Ascending aorta (tissue), 2 donors: ENCODE data around the gene PCBP2. TPM values are rescaled to one million over a fixed set of nuclear protein-coding genes. Genes with fewer than 3 reads are reported as not detected.
A peak's percentile ranks its signal among the peaks of the same experiment; 100 is the strongest.
"Not testable (repeated sequence)": the region's sequence is repeated elsewhere in the genome, so short reads cannot be mapped to it uniquely, and the experiment has no call there.

Experiments
- DNase-seq, 2 donors: peaks; one replicate each; pipeline ENCODE4 v3.0.0-alpha.2; 2019; ENCODE audit warnings: low spot score in 2 of 2
- H3K27ac ChIP-seq, 2 donors: fragments of 200-600 bp; sonication (generic); one replicate each; pipeline ENCODE4 v1.5.1; 2016 to 2017; ENCODE audit warnings: mild to moderate bottlenecking in 1 of 2
- H3K27me3 ChIP-seq: fragments of 200-600 bp; sonication (generic); one replicate; pipeline ENCODE4 v1.5.1; 2017
- H3K36me3 ChIP-seq, 2 donors: fragments of 200-600 bp; sonication (generic); one replicate each; pipeline ENCODE4 v1.5.1; 2016
- H3K4me1 ChIP-seq, 2 donors: fragments of 200-600 bp; sonication (generic); one replicate each; pipeline ENCODE4 v1.5.1; 2016 to 2017; ENCODE audit warnings: mild to moderate bottlenecking in 1 of 2
- H3K4me3 ChIP-seq, 2 donors: fragments of 200-600 bp; sonication (generic); one replicate each; pipeline ENCODE4 v1.5.1; 2016 to 2017; ENCODE audit warnings: mild to moderate bottlenecking in 1 of 2
- H3K9me3 ChIP-seq, 2 donors: fragments of 200-600 bp; sonication (generic); one replicate each; pipeline ENCODE4 v1.5.1; 2016
- CTCF ChIP-seq, 3 experiments: fragments of 200-600 bp in 2 of 3; fragments of 450-650 bp in 1 of 3; sonication (generic) in 2 of 3; IDR thresholded peaks; one replicate each; pipeline ENCODE4 v1.5.1; 2016 to 2019; ENCODE audit warnings: antibody characterized with exemption in 3 of 3, mild to moderate bottlenecking in 1 of 3, moderate library complexity in 1 of 3
- intact Hi-C: fragments of 100-400 bp; cut with DNase I; formaldehyde crosslinking; loops from one replicate; pipeline ENCODE4 v1.15.1; 2023
- total RNA-seq: library from RNA; depleted of rRNA; stranded (reverse); fragments of >200 nt; gene quantifications from one replicate; pipeline ENCODE4 v1.1.0, GENCODE V29; 2016

The PCBP2 gene
- total RNA-seq, 1 donor from 2014 or later, result 354 TPM

GRCh38 chr12:53418221-53418620 is 33.7 kb upstream of the PCBP2 start:
- no peak overlapping the region for H3K4me3 ChIP-seq
- DNase-seq, result no peak
- intact Hi-C loops, result no loop called here
- H3K36me3 ChIP-seq, result peaks cover 0 to 3% of the 10 kb centered on the region in 2 donors
- no peaks in the 10 kb centered on the region for H3K27me3 ChIP-seq
- no peaks in the 10 kb centered on the region for H3K9me3 ChIP-seq
- no peak overlapping the region for H3K27ac ChIP-seq
- peaks cover 0 to 9% of the 10 kb centered on the region in 2 donors for H3K4me1 ChIP-seq
- TF ChIP-seq CTCF (IDR thresholded peaks at IDR 0.05), result no peak

- no peak for TF ChIP-seq CTCF (IDR thresholded peaks at IDR 0.05)
- intact Hi-C loops, result loop anchor here (2.0 kb wide), 1 partner anchor 29 kb away; no protein-coding TSS in a partner anchor
Observed at GRCh38 chr12:53419756-53420155, 32.1 kb upstream of the PCBP2 start.

GRCh38 chr12:53422247-53422646 is 29.7 kb upstream of the PCBP2 start:
- DNase-seq, H3K27me3 ChIP-seq, intact Hi-C loops, H3K4me1 ChIP-seq, H3K27ac ChIP-seq, H3K9me3 ChIP-seq, H3K4me3 ChIP-seq, H3K36me3 ChIP-seq: not testable (repeated sequence)

More at GRCh38 chr12:53419756-53420155, 32.1 kb upstream of the PCBP2 start:
- H3K27me3 ChIP-seq, result no peaks in the 10 kb centered on the region
- H3K9me3 ChIP-seq, result no peaks in the 10 kb centered on the region
- H3K27ac ChIP-seq, result no peak overlapping the region
- H3K36me3 ChIP-seq, result peaks cover 0 to 3% of the 10 kb centered on the region in 2 donors
- no peak overlapping the region for H3K4me3 ChIP-seq
- peaks cover 0 to 9% of the 10 kb centered on the region in 2 donors for H3K4me1 ChIP-seq
- DNase-seq, result no peak

GRCh38 chr12:53423597-53423996 is 28.3 kb upstream of the PCBP2 start, which contains the start of gene AMHR2:
Gene AMHR2, plus strand, starts transcription at chr12:53423855. Its CDS starts 80 bp downstream, at chr12:53423935.
- Histone ChIP-seq H3K9me3 (no peaks in the 10 kb centered on the region), H3K4me3 (no peak within 1 kb of the TSS), H3K27me3 (no peaks in the 10 kb centered on the region), H3K36me3 (no peaks in the 10 kb centered on the region), H3K4me1 (no peaks in the 10 kb centered on the region), H3K27ac (no peak within 1 kb of the TSS)
- DNase-seq, result no peak
- intact Hi-C loops, result no loop called here
- TF ChIP-seq CTCF (IDR thresholded peaks at IDR 0.05), result no peak

- H3K36me3 ChIP-seq, result no peaks in the 10 kb centered on the region
- H3K4me1 ChIP-seq, result no peaks in the 10 kb centered on the region
- intact Hi-C loops, result no loop called here
- no peaks in the 10 kb centered on the region for H3K9me3 ChIP-seq
- no peak for TF ChIP-seq CTCF (IDR thresholded peaks at IDR 0.05)
- no peak overlapping the region for H3K27ac ChIP-seq
- no peak for DNase-seq
- no peaks in the 10 kb centered on the region for H3K27me3 ChIP-seq
- H3K4me3 ChIP-seq, result peak overlapping the region in 1 of 2 donors; percentile 3
Observed at GRCh38 chr12:53424626-53425514, 27.0 kb upstream of the PCBP2 start.

GRCh38 chr12:53425515-53426150 is 26.3 kb upstream of the PCBP2 start:
- no peak for DNase-seq
- no peaks in the 10 kb centered on the region for H3K9me3 ChIP-seq
- intact Hi-C loops, result no loop called here
- H3K4me3 ChIP-seq, result peak overlapping the region in 1 of 2 donors; percentile 3
- no peak for TF ChIP-seq CTCF (IDR thresholded peaks at IDR 0.05)
- H3K27me3 ChIP-seq, result no peaks in the 10 kb centered on the region
- H3K36me3 ChIP-seq, result no peaks in the 10 kb centered on the region
- no peaks in the 10 kb centered on the region for H3K4me1 ChIP-seq
- no peak overlapping the region for H3K27ac ChIP-seq
